Mesendoderm (in vitro differentiated cells): ENCODE data around the gene C19orf73.

ENCODE experiments used
- DNase-seq: peaks from one replicate; pipeline ENCODE4 v3.0.0; 2013
- H2AK5ac ChIP-seq: 2 replicates; pipeline ENCODE4 v1.6.1; 2013; ENCODE audit warnings: low read length, inconsistent platforms
- H2BK120ac ChIP-seq: 2 replicates; pipeline ENCODE4 v1.6.1; 2013; ENCODE audit warnings: low read depth, mild to moderate bottlenecking, low read length, moderate library complexity, mixed read lengths
- H2BK15ac ChIP-seq: replicated peaks from 2 replicates; pipeline ENCODE4 v1.6.1; 2013; ENCODE audit warnings: low read depth, mild to moderate bottlenecking, moderate library complexity
- H2BK5ac ChIP-seq: 2 replicates; pipeline ENCODE4 v1.6.1; 2013; ENCODE audit warnings: low read length, inconsistent platforms
- H3K18ac ChIP-seq: 2 replicates; pipeline ENCODE4 v1.6.1; 2013; ENCODE audit warnings: mild to moderate bottlenecking, low read length, mixed read lengths
- H3K23ac ChIP-seq: one replicate; pipeline ENCODE4 v1.6.1; 2013; ENCODE audit warnings: low read length
- H3K27ac ChIP-seq: 2 replicates; pipeline ENCODE4 v1.5.1; 2013; ENCODE audit warnings: low read depth, mild to moderate bottlenecking, inconsistent platforms, low read length, moderate library complexity
- H3K27me3 ChIP-seq: 2 replicates; pipeline ENCODE4 v1.6.1; 2013; ENCODE audit warnings: low read length, control low read depth, mild to moderate bottlenecking, inconsistent platforms; ENCODE audit not compliant: insufficient read depth, poor library complexity
- H3K36me3 ChIP-seq: 2 replicates; pipeline ENCODE4 v1.6.1; 2013; ENCODE audit warnings: low read length, inconsistent platforms; ENCODE audit not compliant: control insufficient read depth, insufficient read depth
- H3K4ac ChIP-seq: one replicate; pipeline ENCODE4 v1.6.1; 2013; ENCODE audit warnings: low read depth, mild to moderate bottlenecking, low read length, moderate library complexity
- H3K4me1 ChIP-seq: 2 replicates; pipeline ENCODE4 v1.6.1; 2013; ENCODE audit warnings: low read depth, low read length, inconsistent platforms; ENCODE audit not compliant: control insufficient read depth
- H3K4me2 ChIP-seq: 2 replicates; pipeline ENCODE4 v1.6.1; 2013; ENCODE audit warnings: low read length
- H3K4me3 ChIP-seq: 2 replicates; pipeline ENCODE4 v1.5.1; 2013; ENCODE audit warnings: mild to moderate bottlenecking, low read length
- H3K56ac ChIP-seq: one replicate; pipeline ENCODE4 v1.6.1; 2013; ENCODE audit warnings: low read length
- H3K79me1 ChIP-seq: 2 replicates; pipeline ENCODE4 v1.6.1; 2013; ENCODE audit warnings: low read length, inconsistent platforms
- H3K79me2 ChIP-seq: 2 replicates; pipeline ENCODE4 v1.6.1; 2013; ENCODE audit warnings: mild to moderate bottlenecking, low read length; ENCODE audit not compliant: control insufficient read depth, insufficient read depth
- H3K9ac ChIP-seq: 2 replicates; pipeline ENCODE4 v1.6.1; 2013; ENCODE audit warnings: low read length, inconsistent platforms
- H4K5ac ChIP-seq: one replicate; pipeline ENCODE4 v1.6.1; 2013; ENCODE audit warnings: low read length
- H4K8ac ChIP-seq: one replicate; pipeline ENCODE4 v1.6.1; 2013; ENCODE audit warnings: low read depth, mild to moderate bottlenecking, control low read depth, low read length, moderate library complexity
- WGBS: extraction: QIAGEN DNeasy Blood & Tissue Kit; methylation state at CpG from one replicate; pipeline ENCODE4 v1.1.7; 2013; ENCODE audit warnings: low lambda C conversion rate, missing lambda C conversion rate; ENCODE audit not compliant: insufficient coverage; ENCODE audit errors: extremely low coverage; 5-methylcytosine and 5-hydroxymethylcytosine counted together

C19orf73 gene

GRCh38 chr19:49117677-49118564, 1.0 kb downstream of the C19orf73 start:
- Histone ChIP-seq H4K8ac (no peak overlapping the region), H3K4me2 (peak overlapping the region; percentile 55), H2BK15ac (no peak overlapping the region), H3K56ac (peak overlapping the region; percentile 93), H3K4ac (no peak overlapping the region), H3K79me1 (no peaks in the 10 kb centered on the region), H4K5ac (no peak overlapping the region), H2BK120ac (no peak overlapping the region), H3K23ac (no peak overlapping the region), H3K27me3 (peaks cover 7% of the 10 kb centered on the region), H3K9ac (peak overlapping the region; percentile 87), H3K79me2 (no peaks in the 10 kb centered on the region), H2AK5ac (no peak overlapping the region), H3K18ac (no peak overlapping the region), H3K4me3 (peak overlapping the region; percentile 64), H3K4me1 (no peaks in the 10 kb centered on the region), H2BK5ac (no peak overlapping the region), H3K27ac (no peak overlapping the region), H3K36me3 (no peaks in the 10 kb centered on the region)
- no peak for DNase-seq
- no CpG with 5 or more reads among the region's 26 CpGs for WGBS

GRCh38 chr19:49116544-49116943, 2.4 kb downstream of the C19orf73 start:
- no peaks in the 10 kb centered on the region for H3K4me1 ChIP-seq
- no peaks in the 10 kb centered on the region for H3K79me1 ChIP-seq
- peaks cover 7% of the 10 kb centered on the region for H3K27me3 ChIP-seq
- no peak overlapping the region for H3K18ac ChIP-seq
- no peak overlapping the region for H2BK120ac ChIP-seq
- H4K8ac ChIP-seq: no peak overlapping the region
- H3K4ac ChIP-seq: no peak overlapping the region
- no peak overlapping the region for H3K23ac ChIP-seq
- no peak overlapping the region for H3K4me3 ChIP-seq
- H2BK15ac ChIP-seq: no peak overlapping the region
- no peak overlapping the region for H2AK5ac ChIP-seq
- DNase-seq: no peak
- H3K56ac ChIP-seq: no peak overlapping the region
- no peaks in the 10 kb centered on the region for H3K36me3 ChIP-seq
- H2BK5ac ChIP-seq: no peak overlapping the region
- no peak overlapping the region for H3K27ac ChIP-seq
- no peak overlapping the region for H4K5ac ChIP-seq
- no peak overlapping the region for H3K9ac ChIP-seq
- no peaks in the 10 kb centered on the region for H3K79me2 ChIP-seq
- WGBS: no CpG with 5 or more reads among the region's 1 CpG
- H3K4me2 ChIP-seq: no peak overlapping the region

DNA sequence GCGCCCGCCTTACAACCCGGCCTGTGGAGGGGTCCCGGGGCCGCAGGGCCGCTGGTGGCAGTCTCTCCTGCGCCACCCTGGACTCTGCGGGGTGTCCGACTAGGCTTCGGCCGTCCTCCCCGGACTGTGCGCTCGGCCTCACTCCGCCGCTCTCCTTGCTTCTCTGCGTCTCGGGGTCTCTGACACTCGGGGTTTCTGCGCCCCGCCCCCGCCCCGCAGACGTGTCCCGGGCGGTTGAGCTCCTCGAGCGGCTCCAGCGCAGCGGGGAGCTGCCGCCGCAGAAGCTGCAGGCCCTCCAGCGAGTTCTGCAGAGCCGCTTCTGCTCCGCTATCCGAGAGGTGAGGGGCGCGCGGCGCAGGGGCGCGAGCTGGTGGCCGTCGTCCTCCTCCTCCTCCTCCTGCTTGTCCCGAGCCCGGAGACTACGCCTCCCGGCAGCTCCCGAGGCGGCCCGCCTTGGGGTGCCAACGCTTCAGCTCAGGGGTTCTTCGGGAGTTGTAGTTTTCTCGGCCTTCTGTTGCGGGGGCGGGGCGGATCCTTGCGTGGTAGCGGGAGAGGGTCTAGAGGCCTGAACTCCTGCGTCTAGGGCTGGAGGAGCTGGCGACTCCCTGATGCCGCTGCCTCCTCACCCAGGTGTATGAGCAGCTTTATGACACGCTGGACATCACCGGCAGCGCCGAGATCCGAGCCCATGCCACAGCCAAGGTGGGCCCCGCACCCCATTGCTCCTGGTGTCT, 4.1 kb downstream of the C19orf73 start:
- Histone ChIP-seq H2BK15ac (no peak overlapping the region), H3K23ac (peak overlapping the region; percentile 92), H3K4ac (no peak overlapping the region), H2BK120ac (no peak overlapping the region), H3K56ac (peak overlapping the region; percentile 90), H3K27me3 (no peaks in the 10 kb centered on the region), H3K18ac (peak overlapping the region; percentile 83), H3K36me3 (no peaks in the 10 kb centered on the region), H3K27ac (no peak overlapping the region), H3K4me2 (peak overlapping the region; percentile 74), H4K5ac (no peak overlapping the region), H2AK5ac (no peak overlapping the region), H3K79me1 (no peaks in the 10 kb centered on the region), H3K4me3 (peak overlapping the region; percentile 59), H3K4me1 (no peaks in the 10 kb centered on the region), H4K8ac (no peak overlapping the region), H3K9ac (peak overlapping the region; percentile 80), H3K79me2 (no peaks in the 10 kb centered on the region), H2BK5ac (no peak overlapping the region)
- DNase-seq: peak; percentile 75
- no CpG with 5 or more reads among the region's 68 CpGs for WGBS

DNA sequence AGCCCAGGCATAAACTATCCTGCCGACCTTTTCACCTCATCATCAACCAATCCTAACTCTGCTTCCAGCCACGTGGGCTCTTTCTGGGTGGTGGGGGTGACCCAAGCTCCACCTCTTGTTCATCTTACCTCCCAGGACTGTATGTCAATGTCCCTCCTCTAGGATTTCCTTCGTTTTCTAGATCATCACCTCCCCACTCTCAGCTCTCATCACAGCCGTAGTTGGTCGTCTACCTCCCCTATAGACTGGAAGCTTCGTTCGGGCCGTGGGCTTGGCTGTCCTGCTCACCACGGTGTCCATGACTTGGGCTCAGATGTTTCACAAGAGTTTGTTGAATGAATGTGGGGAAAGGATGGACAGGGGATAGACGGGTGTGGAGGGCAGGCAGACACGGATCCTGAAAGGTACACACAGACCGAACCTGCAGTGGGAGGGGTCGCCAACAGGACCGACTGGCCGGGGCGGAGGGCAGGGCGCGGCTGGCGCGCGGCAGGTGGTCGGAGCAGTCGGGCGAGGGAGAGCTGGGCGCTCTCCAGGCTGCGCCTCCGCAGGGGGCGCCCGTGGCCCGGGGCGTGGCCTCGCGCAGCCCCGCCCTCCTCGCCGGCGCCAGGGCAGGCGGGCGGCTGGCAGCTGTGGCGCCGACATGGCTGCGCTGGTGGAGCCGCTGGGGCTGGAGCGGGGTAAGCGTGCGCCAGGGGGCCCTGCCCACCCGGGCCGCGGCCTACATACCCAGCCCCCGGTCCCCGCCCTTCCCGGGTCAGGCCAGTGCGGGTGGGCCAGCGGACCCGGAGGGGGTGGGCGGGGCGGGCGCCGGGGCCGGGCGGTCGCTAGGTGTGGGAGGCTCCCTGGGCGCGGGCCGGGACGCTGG, 4.9 kb downstream of the C19orf73 start, which contains the start of gene LIN7B:
Gene LIN7B, plus strand, starts transcription at position 609 of the 868 bp plus-strand sequence. Its CDS starts 35 bp downstream, at position 644.
- peak; percentile 82 for DNase-seq
- H3K79me2 ChIP-seq: no peaks in the 10 kb centered on the region
- no peak within 1 kb of the TSS for H2BK5ac ChIP-seq
- peak within 1 kb of the TSS; percentile 90 for H3K56ac ChIP-seq
- no CpG with 5 or more reads among the region's 66 CpGs for whole genome bisulfite sequencing
- no peaks in the 10 kb centered on the region for H3K4me1 ChIP-seq
- H3K23ac ChIP-seq: peak within 1 kb of the TSS; percentile 92
- no peak within 1 kb of the TSS for H3K4ac ChIP-seq
- no peak within 1 kb of the TSS for H4K5ac ChIP-seq
- no peaks in the 10 kb centered on the region for H3K79me1 ChIP-seq
- no peak within 1 kb of the TSS for H2BK120ac ChIP-seq
- peak within 1 kb of the TSS; percentile 59 for H3K4me3 ChIP-seq
- H3K9ac ChIP-seq: peak within 1 kb of the TSS; percentile 80
- peaks cover 1% of the 10 kb centered on the region for H3K36me3 ChIP-seq
- H3K27ac ChIP-seq: no peak within 1 kb of the TSS
- H2BK15ac ChIP-seq: no peak within 1 kb of the TSS
- peak within 1 kb of the TSS; percentile 83 for H3K18ac ChIP-seq
- H3K27me3 ChIP-seq: no peaks in the 10 kb centered on the region
- H2AK5ac ChIP-seq: no peak within 1 kb of the TSS
- no peak within 1 kb of the TSS for H4K8ac ChIP-seq
- peak within 1 kb of the TSS; percentile 74 for H3K4me2 ChIP-seq

DNA sequence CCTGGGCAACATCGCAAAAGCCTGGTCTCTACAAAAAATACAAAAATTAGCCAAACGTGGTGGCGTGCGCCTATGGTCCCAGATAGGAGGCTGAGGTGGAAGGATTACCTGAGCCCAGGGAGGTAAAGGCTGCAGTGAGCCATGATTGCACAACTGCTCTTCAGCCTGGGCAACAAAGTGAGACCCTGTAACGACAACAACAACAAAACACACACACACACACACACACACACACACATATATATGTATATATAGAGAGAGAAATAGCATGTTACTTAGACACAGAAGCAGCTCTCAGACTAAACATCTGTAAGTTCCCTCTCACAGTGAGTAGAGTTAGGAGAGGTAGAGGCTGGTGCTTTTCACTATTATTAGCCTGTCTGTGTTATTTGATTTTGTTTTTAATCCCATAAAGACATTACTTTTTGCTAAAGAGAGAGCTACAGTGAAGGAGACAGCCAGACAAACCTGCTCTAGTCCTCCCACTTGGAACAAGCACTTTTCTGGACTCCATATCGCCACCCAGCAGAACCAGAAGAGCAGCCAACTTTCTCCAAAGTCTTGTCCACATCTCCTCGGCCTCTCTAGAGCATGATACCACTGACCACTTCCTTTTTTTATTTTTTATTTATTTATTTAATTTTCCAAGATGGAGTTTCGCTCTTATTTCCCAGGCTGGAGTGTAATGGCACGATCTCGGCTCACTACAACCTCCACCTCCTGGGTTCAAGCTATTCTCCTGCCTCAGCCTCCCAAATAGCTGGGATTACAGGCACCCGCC, 7.5 kb downstream of the C19orf73 start:
- H3K27ac ChIP-seq: no peak overlapping the region
- WGBS: no CpG with 5 or more reads among the region's 11 CpGs

More for the DNA sequence above, 7.5 kb downstream of the C19orf73 start:
- H3K23ac ChIP-seq: no peak overlapping the region
- H3K9ac ChIP-seq: no peak overlapping the region
- H3K79me2 ChIP-seq: no peaks in the 10 kb centered on the region
- H2BK5ac ChIP-seq: no peak overlapping the region
- no peak overlapping the region for H4K8ac ChIP-seq
- no peak overlapping the region for H2AK5ac ChIP-seq
- H2BK15ac ChIP-seq: no peak overlapping the region
- H3K4me1 ChIP-seq: no peaks in the 10 kb centered on the region
- H4K5ac ChIP-seq: no peak overlapping the region
- H3K18ac ChIP-seq: no peak overlapping the region
- H2BK120ac ChIP-seq: no peak overlapping the region
- no peak overlapping the region for H3K4me3 ChIP-seq
- H3K27me3 ChIP-seq: no peaks in the 10 kb centered on the region
- no peak overlapping the region for H3K56ac ChIP-seq
- no peak overlapping the region for H3K4me2 ChIP-seq
- no peaks in the 10 kb centered on the region for H3K79me1 ChIP-seq
- no peak for DNase-seq
- H3K4ac ChIP-seq: no peak overlapping the region
- peaks cover 10% of the 10 kb centered on the region for H3K36me3 ChIP-seq
